ENCODE measurements around the gene TMEM81. TPM values are rescaled to one million over a fixed set of nuclear protein-coding genes. Genes with fewer than 3 reads are reported as not detected.

Gene TMEM81
- total RNA-seq, 1 donor from 2014 or later: 1.3 TPM

DNA sequence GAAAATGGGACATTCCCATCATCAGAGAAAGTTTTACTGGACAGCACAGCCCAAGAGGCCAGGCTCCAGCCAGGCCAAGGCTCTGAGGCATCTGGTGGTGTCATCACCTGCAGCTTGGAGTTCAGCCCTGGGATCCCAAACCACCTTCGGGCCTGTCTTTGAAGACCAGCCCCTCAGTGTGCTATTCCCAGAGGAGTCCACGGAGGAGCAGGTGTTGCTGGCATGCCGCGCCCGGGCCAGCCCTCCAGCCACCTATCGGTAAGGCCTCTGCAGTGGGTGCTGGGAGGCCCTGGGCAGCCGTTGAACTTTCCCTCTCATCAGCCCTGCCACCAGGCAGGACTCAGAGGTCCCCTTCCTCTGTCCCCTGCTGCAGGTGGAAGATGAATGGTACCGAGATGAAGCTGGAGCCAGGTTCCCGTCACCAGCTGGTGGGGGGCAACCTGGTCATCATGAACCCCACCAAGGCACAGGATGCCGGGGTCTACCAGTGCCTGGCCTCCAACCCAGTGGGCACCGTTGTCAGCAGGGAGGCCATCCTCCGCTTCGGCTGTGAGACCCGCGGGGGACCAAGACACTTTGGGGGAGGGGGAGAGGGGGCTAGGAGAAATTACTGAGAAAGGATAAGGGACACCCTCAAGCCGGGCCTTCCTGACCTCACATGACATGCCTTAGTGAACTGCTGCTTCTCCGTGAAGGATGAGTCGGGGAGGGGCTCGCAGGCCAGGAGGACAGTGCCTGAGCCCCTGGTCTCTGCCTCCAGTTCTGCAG, 26.3 kb downstream of the TMEM81 start:
- ATAC-seq: no peak

GRCh38 chr1:205056956-205057568, 27.2 kb downstream of the TMEM81 start:
- no peak for ATAC-seq

DNA sequence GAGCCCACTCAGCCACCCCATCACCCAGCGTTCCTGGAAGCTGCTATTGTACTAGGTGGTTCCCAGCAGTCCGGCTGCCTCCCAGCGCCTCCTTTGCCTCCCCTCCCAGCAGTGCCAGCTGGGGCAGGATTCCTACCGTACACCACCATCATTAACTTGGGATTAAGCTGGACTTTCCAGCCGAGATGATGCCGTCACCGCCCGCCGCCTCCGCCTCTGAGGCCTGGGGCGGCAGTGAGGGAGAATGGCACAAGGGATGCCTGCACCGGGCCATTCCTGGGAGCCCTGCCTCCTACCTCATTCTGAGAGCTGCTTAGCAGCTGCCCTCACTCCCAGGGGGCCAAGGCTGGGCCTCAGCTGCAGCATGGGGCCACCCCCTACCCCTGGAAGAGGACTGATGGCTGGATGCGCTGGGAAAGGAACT, 28.1 kb downstream of the TMEM81 start:
- ATAC-seq: no peak

- ATAC-seq: no peak
Measured at GRCh38 chr1:205054013-205054412, 30.2 kb downstream of the TMEM81 start.

- ATAC-seq: no peak
Measured at GRCh38 chr1:205053296-205053695, 31.0 kb downstream of the TMEM81 start.

DNA sequence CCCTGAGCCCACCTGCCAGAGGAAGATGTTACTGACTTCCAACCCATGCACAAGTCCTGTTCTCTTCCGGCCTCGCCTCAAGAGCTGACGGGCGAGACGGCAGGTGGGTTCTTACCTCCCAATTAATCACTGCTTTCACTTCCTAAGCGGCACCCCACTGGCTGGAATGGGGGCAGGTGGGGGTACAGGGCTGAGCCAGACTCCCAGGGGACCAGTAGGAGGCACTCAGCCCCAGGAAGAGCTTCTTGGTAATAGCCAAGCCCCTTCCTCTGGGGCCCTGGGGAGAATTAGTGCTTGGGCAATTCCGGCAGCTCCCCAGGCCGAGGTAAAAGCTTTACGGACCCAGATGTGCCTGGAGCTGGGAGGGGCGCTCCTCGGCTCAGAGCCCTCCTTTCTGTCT, 31.6 kb downstream of the TMEM81 start:
- ATAC-seq: no peak

GRCh38 chr1:205049479-205049878, 34.8 kb downstream of the TMEM81 start:
- ATAC-seq: no peak

DNA sequence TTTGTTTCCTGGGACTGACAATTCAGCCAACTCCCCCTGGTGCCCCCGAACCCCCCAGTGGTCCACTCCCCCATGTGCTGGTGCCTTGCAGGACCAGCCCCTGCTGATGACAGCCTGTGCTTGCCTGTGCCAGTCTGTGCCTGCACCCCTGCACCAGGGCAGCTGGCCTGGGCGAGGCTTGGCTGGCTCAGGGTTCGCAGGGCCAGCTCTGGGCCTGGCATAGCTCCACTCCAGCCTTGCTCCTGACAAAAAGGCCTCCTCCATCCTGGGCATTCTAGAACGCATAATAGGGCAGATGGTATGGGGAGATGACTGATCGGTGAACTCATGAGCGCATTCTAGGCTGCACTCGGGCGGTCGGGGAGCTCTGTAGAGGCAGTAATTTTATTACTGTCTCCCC, 35.9 kb downstream of the TMEM81 start:
- ATAC-seq: no peak

DNA sequence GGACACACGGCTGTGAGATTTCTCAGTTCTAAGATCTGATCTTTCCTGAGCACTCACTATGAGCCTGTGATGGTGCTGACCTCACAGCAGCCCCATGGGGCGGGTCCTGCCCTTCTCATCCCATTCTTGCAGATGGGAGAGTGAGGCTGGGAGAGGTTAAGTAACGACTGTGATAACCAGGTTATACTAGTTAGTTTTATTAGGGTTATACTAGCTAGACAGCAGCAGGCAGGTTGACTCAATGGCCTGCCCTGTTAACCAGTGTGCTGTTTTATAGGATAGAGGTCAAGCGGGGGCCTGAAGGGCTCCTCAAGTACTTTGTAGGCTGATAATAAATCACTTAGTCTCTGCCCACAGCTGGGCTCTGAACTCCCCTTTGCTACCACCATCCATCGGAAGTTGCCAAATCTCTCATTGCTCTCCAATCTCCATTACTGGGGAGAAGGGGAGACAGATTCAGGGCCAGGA, 36.5 kb downstream of the TMEM81 start:
- ATAC-seq: no peak

- no peak for ATAC-seq
Measured at GRCh38 chr1:205046870-205047269, 37.4 kb downstream of the TMEM81 start.

DNA sequence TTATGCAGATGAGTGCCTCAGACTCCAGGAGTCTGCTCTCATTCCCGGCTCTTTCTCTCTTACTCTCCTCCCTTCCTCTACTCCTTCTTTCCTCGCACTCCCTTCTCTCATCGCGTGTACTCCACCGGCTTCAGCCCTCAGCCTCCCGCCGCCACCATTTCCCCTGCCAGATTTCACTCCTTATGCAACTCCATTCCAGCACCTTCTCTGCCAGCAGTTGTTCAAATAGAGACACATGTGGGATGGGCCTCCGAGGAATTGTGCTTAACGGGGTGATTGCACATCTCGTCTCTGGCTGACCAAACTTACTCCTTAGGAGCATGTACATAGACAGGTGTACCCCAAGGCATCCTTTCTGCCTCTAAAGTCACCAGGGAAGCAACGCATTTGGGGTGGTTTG, 39.1 kb downstream of the TMEM81 start:
- ATAC-seq: no peak

DNA sequence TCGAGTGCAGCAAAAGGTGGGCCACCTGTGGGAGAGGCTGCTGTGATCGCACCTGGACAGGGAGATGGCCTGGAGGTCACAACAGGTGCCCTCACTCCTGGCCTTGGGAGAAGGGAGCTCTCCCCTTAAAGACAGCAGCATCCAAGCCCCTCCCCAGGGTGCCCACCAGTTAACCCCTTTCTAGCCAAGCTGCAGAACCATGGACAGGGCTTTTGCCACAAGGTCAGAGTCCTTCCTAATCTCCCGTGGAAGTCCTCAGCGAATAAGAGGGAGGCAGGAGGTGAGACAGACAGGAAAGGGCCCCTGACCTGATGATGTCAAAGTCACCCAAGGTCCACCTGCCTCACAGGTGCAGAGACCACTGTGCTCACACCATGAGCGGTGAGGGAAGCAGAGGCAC, 39.5 kb downstream of the TMEM81 start:
- ATAC-seq: no peak

DNA sequence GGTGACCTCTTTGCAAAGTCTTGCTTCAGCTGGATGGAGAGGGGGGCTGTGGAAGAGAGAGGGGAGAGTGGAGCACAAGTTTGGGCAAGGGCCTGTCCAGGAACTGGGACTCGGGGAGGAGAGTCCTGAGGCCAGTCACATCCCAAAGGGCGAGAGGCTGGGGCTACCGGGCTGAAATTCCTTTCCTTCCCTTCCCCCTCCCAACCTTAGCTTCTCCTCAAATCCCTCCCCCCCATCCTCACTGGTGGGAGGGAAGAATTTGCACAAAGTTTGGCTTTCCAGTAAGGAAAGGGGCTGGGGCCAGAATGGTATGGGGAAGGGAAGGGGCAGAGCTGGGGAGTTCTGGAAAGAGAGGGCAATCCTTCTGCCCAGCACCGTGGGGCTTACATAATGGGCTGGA, 40.4 kb downstream of the TMEM81 start:
- no peak for ATAC-seq

DNA sequence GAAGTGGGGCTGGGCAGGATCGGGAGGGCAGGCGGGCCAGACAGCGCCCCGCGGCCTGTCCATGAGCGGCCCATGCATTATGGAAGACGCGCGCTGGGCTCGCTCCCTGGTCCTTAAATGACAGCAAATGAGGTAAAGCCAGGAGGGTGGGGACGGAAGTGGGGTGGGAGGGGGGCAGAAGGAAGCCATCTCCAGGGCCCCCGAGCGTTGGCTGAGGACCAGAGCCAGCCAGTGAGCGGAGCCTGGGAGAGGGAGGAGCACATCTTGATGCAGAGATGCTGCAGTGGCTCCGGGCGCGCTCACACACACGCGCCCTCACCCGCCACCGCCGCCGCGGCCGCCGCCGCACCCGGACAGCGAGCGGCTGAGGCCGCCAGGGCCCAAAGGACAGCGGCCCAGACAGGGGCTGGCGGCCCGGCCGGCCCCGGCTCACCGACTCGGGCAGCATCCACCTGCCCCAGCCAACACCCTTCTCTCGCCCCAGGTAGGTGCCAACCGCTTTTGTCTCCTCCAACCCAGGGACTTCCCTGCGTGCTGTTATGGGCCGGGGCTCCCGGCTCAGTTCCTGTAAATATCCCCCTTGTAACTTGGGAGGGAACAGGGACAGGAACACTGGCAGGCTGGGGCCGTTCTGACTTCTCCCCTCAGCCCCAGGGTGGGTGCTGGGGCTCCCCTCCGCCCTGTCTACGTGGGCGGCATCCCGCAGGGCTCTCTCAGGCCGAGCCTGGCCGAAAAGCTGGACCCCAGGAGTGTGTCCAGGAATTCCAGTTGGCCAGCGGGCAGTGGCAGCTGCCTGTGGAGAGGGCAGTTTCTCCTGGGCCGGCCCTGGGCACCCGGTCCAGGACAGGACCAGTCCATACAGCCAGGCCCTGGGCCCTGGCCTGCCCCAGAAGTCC, 41.1 kb downstream of the TMEM81 start, which contains the start of gene CNTN2:
Gene CNTN2, plus strand, starts transcription at position 302 of the 896 bp plus-strand sequence. CDS start 9,974 bp downstream, outside the sequence.
- peak; percentile 7 for ATAC-seq

GRCh38 chr1:205041998-205042910, 42.0 kb downstream of the TMEM81 start:
- no peak for ATAC-seq

DNA sequence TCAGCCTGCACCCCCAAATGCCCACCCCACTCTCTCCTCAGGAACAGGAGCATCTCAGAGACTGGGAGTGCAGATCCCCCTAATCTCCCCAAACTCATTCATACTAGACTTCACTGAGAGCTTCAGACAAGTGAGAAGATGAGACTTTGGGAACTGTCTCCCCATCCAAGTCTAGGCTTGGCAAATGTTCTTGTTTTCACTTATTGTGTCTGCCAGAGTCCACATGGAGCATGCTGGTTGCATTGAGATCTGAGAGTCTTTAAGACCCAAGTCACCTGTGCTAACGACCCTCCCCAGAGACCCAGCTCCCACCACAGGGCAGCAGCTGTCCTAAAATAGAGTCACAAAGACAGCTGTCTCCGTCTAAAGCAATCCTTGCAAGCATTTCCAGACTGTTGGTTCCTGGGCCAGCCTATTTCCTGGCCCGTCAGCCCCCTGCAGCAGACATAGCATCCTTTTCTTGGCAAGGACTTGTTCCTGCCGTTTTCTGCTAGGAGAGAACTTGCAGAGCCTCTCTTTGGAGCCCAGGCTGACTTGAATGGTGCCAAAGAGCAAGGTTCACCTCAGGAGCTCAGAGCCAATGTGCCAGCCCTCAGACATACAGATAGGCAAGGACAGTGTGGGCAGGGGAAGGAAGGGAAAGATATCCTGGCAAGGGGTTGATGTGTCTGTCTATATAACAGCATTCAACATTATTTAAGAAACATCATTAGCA, 43.1 kb downstream of the TMEM81 start:
- ATAC-seq: no peak

DNA sequence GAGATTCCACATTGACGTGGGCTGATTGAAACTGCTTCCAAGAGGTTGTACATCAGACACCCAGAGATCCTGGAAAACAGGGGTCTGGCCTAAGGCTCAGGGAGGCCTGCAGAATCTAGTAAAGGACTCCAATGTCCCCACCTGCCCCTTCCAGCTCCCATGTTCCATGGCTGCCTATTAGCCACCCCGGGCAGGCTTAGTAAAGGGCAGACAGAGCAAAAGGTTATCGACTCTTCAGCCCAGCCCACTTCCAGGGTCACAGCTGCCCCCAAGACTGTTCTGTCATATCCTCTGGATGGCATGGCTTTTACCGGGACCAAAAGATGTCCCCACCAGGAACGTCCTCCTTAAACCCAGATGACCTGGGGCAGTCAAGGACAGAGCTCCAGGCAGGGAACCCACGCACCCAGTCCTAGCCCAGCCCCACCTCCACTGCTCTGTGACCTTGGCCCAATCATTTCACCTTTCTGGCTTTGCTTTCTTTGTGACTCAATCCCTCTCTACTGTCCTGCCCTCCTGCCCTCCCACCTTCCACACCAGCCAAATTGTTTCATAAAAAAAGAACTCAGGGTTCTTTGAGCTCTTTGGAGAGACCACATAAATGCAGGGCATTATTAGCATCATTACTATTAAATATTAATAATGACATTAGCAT, 46.0 kb downstream of the TMEM81 start:
- ATAC-seq: no peak

DNA sequence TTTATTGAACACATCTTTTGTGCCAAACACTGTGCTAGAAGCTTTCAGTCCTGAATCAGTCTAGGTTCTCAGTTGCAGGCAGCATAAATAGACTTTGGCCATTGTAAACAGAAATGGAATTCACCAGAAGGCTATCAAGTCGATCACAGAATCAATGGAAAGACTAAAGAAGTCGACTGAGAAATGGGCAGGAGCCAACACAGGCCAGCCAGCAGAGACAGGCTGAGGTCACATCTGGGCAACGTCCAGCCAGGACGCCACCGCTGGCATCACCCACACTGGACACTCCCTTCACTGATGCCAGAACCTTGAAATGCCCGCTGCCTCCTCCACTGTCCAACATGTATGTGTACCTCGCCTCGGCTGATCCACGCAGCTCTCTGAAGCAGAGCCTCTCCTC, 46.7 kb downstream of the TMEM81 start:
- no peak for ATAC-seq

Measured in esophagus mucosa (tissue), 1 donor.